Thoracic aorta (tissue), 2 donors: ENCODE data around the gene LYPLAL1. TPM values are rescaled to one million over a fixed set of nuclear protein-coding genes. Genes with fewer than 3 reads are reported as not detected.

ENCODE experiments used
- ATAC-seq: fragments of 150-250 bp; one replicate; pipeline ENCODE4 v1.8.0; 2017; ENCODE audit warnings: low read depth; ENCODE audit not compliant: insufficient number of reproducible peaks, low FRiP score
- DNase-seq: peaks from one replicate; pipeline ENCODE4 v3.0.0-alpha.2; 2020; ENCODE audit warnings: low spot score
- H3K27ac ChIP-seq, 2 donors: fragments of 200-600 bp; sonication (generic); 1 replicate in 1 of 2; 2 replicates in 1 of 2; pipeline ENCODE4 v1.5.1; 2016; ENCODE audit warnings: mild to moderate bottlenecking in 2 of 2, moderate library complexity in 2 of 2
- H3K27me3 ChIP-seq: fragments of 200-600 bp; sonication (generic); replicated peaks from 2 replicates; pipeline ENCODE4 v1.6.0; 2016; ENCODE audit warnings: mild to moderate bottlenecking; ENCODE audit not compliant: insufficient read depth
- H3K36me3 ChIP-seq: fragments of 200-600 bp; sonication (generic); one replicate; pipeline ENCODE4 v1.5.1; 2016
- H3K4me1 ChIP-seq, 2 donors: fragments of 200-600 bp; sonication (generic); 1 replicate in 1 of 2; 2 replicates in 1 of 2; pipeline versions ENCODE4 v1.5.1 to v1.6.0; 2016; ENCODE audit warnings: low read depth in 2 of 2, mild to moderate bottlenecking in 1 of 2; ENCODE audit not compliant: control insufficient read depth in 1 of 2
- H3K4me3 ChIP-seq: fragments of 200-600 bp; sonication (generic); 2 replicates; pipeline ENCODE4 v1.5.1; 2016; ENCODE audit warnings: mild to moderate bottlenecking
- H3K9me3 ChIP-seq: fragments of 200-600 bp; sonication (generic); 2 replicates; pipeline ENCODE4 v1.5.1; 2016
- CTCF ChIP-seq: fragments of 200-600 bp; sonication (generic); IDR thresholded peaks from one replicate; pipeline ENCODE4 v1.5.1; 2019; ENCODE audit warnings: antibody characterized with exemption
- total RNA-seq, 2 donors: library from RNA; depleted of rRNA; stranded (reverse); fragments of >200 nt; gene quantifications; one replicate each; pipeline versions ENCODE4 v1.1.0 to v1.2.3, GENCODE V29; 2016

The LYPLAL1 gene
- total RNA-seq, 2 donors from 2014 or later = 23.2 to 24.8 TPM

DNA sequence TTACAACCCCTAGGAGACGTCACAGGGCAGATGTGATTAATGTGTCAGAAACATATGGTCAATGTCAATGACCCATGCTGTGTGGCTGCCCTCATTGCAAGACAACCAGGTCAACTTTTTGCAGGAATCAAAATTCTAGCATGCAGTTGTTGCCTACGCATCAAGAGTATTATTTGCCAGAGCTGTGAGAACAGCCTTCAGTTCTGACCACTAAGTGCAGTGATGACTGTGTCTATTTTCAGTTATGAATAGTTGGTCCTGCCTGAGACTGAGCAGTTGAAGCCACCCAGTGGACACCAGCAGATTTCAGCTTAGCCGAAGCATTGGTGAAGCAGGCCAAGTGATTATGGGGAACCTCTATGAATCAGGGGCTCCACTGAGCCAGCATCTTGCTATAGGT lies 47.3 kb downstream of the LYPLAL1 start:
- no peak for DNase-seq
- Histone ChIP-seq H3K27ac (no peak overlapping the region), H3K36me3 (peaks cover 3% of the 10 kb centered on the region), H3K4me1 (peaks cover 7 to 18% of the 10 kb centered on the region in 2 donors), H3K4me3 (no peak overlapping the region), H3K27me3 (no peaks in the 10 kb centered on the region), H3K9me3 (no peaks in the 10 kb centered on the region)
- no peak for ATAC-seq
- no peak for TF ChIP-seq CTCF

DNA sequence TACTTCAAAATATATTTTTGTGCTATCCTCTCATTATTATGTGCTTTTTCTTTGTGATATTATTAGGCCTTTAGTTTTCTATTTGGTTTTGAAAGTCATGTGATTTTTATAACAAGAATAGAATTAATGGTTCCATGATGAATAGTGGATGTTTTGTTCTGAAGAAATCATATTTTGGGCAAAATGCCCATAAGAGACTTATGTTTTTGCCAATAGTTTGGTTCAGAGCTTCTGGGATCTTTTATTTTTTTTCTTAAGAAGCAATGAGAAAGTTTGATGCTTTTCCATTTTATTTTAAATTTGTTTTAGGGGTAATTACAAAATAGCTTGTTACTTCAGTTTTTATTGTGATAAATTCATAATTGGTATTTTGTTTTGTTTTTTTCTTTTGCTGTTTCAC lies 49.8 kb downstream of the LYPLAL1 start:
- no peak overlapping the region for H3K27ac ChIP-seq
- ATAC-seq = no peak
- H3K9me3 ChIP-seq = no peaks in the 10 kb centered on the region
- no peaks in the 10 kb centered on the region for H3K27me3 ChIP-seq
- no peak for TF ChIP-seq CTCF
- no peak for DNase-seq
- H3K36me3 ChIP-seq = peaks cover 3% of the 10 kb centered on the region
- peaks cover 7 to 18% of the 10 kb centered on the region in 2 donors for H3K4me1 ChIP-seq
- H3K4me3 ChIP-seq = no peak overlapping the region

- H3K27me3 ChIP-seq = no peaks in the 10 kb centered on the region
- ATAC-seq (no peak), DNase-seq (no peak)
- no peak for TF ChIP-seq CTCF
- no peak overlapping the region for H3K27ac ChIP-seq
- peaks cover 7 to 14% of the 10 kb centered on the region in 2 donors for H3K4me1 ChIP-seq
- no peaks in the 10 kb centered on the region for H3K9me3 ChIP-seq
- no peaks in the 10 kb centered on the region for H3K36me3 ChIP-seq
- no peak overlapping the region for H3K4me3 ChIP-seq
These were observed 52.5 kb downstream of the LYPLAL1 start for GRCh38 chr1:219226196-219226595.

- Histone ChIP-seq H3K27me3 (no peaks in the 10 kb centered on the region), H3K27ac (no peak overlapping the region), H3K4me3 (no peak overlapping the region), H3K36me3 (no peaks in the 10 kb centered on the region), H3K4me1 (peaks cover 7 to 14% of the 10 kb centered on the region in 2 donors), H3K9me3 (no peaks in the 10 kb centered on the region)
- TF ChIP-seq CTCF = no peak
- no peak for DNase-seq
- ATAC-seq = no peak
These were observed 53.8 kb downstream of the LYPLAL1 start for GRCh38 chr1:219227360-219228057.

DNA sequence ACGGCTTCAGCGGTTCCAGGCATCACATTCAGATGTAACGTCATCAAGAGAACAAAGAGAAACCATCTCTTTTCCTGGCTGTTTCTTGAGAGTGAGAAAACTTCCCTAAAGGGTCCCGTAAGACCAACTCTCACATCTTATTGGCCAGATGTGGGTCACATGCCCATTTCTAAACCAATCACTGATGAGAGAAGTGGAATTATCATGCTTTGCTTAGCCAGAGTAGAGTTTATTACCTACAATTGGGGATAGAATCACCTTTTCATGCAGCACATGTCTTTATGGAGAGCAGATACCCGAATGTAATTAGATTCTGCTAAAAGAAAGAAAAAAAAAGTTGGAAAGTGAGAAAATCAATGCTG lies 54.4 kb downstream of the LYPLAL1 start:
- Histone ChIP-seq H3K36me3 (no peaks in the 10 kb centered on the region), H3K9me3 (no peaks in the 10 kb centered on the region), H3K4me3 (no peak overlapping the region), H3K27ac (no peak overlapping the region), H3K4me1 (peaks cover 7 to 12% of the 10 kb centered on the region in 2 donors), H3K27me3 (no peaks in the 10 kb centered on the region)
- ATAC-seq = no peak
- TF ChIP-seq CTCF = no peak
- DNase-seq = no peak
